ENCODE results near the gene GABPB2. TPM values are rescaled to one million over a fixed set of nuclear protein-coding genes. Genes with fewer than 3 reads are reported as not detected.

GABPB2 gene
- total and polyA plus RNA-seq, 4 donors, result 0.94 to 13.3 (median 4.4) TPM

- WGBS, result 12% methylated on average over 7 of the region's 7 CpGs
- Histone ChIP-seq H3K4me1 (ENCODE audit: control insufficient read depth in 4 of 4, insufficient read depth in 4 of 4, low read length in 3 of 4) (peaks cover 0 to 25% (median 16%) of the 10 kb centered on the region in 4 donors), H3K36me3 (ENCODE audit: control insufficient read depth in 4 of 4, insufficient read depth in 3 of 4, low read depth in 1 of 4, low read length in 3 of 4) (peaks cover 0 to 2% (median 0%) of the 10 kb centered on the region in 4 donors), H3K9ac (ENCODE audit: low read depth in 1 of 2, low read length in 2 of 2) (peak overlapping the region in 1 of 2 donors; percentile 12), H3K27me3 (ENCODE audit: control insufficient read depth in 4 of 4, insufficient read depth in 4 of 4, low read length in 3 of 4) (no peaks in the 10 kb centered on the region), H3K4me3 (ENCODE audit: low read depth in 1 of 3, low read length in 3 of 3) (peak overlapping the region; percentile 64 to 68 (median 65)), H3K27ac (ENCODE audit: low read depth in 1 of 2, low read length in 2 of 2) (peak overlapping the region; percentile 40 to 75), H3K9me3 (ENCODE audit: control insufficient read depth in 4 of 4, low read length in 3 of 4) (no peaks in the 10 kb centered on the region)
- TF ChIP-seq HNF4G (IDR thresholded peaks at IDR 0.05), result no peak
- TF ChIP-seq TAF1 (conservative IDR thresholded peaks at IDR 0.05), result no peak
- no peak for TF ChIP-seq FOXA2 (IDR thresholded peaks at IDR 0.05)
- no peak for TF ChIP-seq REST (IDR thresholded peaks at IDR 0.05)
- no peak for DNase-seq (ENCODE audit: low spot score)
Measured at GRCh38 chr1:151147132-151147503, 76.6 kb downstream of the GABPB2 start.

- H3K4me1 ChIP-seq (ENCODE audit: control insufficient read depth in 4 of 4, insufficient read depth in 4 of 4, low read length in 3 of 4), result peaks cover 0 to 25% (median 16%) of the 10 kb centered on the region in 4 donors
- peak overlapping the region in 1 of 2 donors; percentile 12 for H3K9ac ChIP-seq (ENCODE audit: low read depth in 1 of 2, low read length in 2 of 2)
- peak overlapping the region in 1 of 3 donors; percentile 65 for H3K4me3 ChIP-seq (ENCODE audit: low read depth in 1 of 3, low read length in 3 of 3)
- TF ChIP-seq HNF4A (conservative IDR thresholded peaks at IDR 0.05) (peak; percentile 75 to 89), ZBTB33 (IDR thresholded peaks at IDR 0.05) (no peak), FOXA2 (IDR thresholded peaks at IDR 0.05) (peak; percentile 8), FOXA1 (IDR thresholded peaks at IDR 0.05) (no peak), JUND (IDR thresholded peaks at IDR 0.05) (peak in 1 of 2 donors; percentile 39), HNF4G (IDR thresholded peaks at IDR 0.05) (peak; percentile 81), SP1 (IDR thresholded peaks at IDR 0.05) (peak; percentile 86)
- no peaks in the 10 kb centered on the region for H3K27me3 ChIP-seq (ENCODE audit: control insufficient read depth in 4 of 4, insufficient read depth in 4 of 4, low read length in 3 of 4)
- DNase-seq (ENCODE audit: low spot score), result no peak
- WGBS, result 50% methylated on average over 2 of the region's 2 CpGs
- peaks cover 0 to 2% (median 0%) of the 10 kb centered on the region in 4 donors for H3K36me3 ChIP-seq (ENCODE audit: control insufficient read depth in 4 of 4, insufficient read depth in 3 of 4, low read depth in 1 of 4, low read length in 3 of 4)
- peak overlapping the region; percentile 40 to 75 for H3K27ac ChIP-seq (ENCODE audit: low read depth in 1 of 2, low read length in 2 of 2)
- H3K9me3 ChIP-seq (ENCODE audit: control insufficient read depth in 4 of 4, low read length in 3 of 4), result no peaks in the 10 kb centered on the region
Measured at GRCh38 chr1:151147665-151148064, 77.1 kb downstream of the GABPB2 start.

- 57% methylated on average over 4 of the region's 4 CpGs for WGBS
- no peak for TF ChIP-seq EGR1 (IDR thresholded peaks at IDR 0.05; ENCODE audit: low read depth in 2 of 2)
- no peak for TF ChIP-seq MAX (IDR thresholded peaks at IDR 0.05)
- no peak for TF ChIP-seq HNF4A (conservative IDR thresholded peaks at IDR 0.05)
- TF ChIP-seq YY1 (IDR thresholded peaks at IDR 0.05), result no peak
- TF ChIP-seq RXRA (IDR thresholded peaks at IDR 0.05), result no peak
- TF ChIP-seq RAD21 (IDR thresholded peaks at IDR 0.05), result no peak
- Histone ChIP-seq H3K9ac (ENCODE audit: low read depth in 1 of 2, low read length in 2 of 2) (peak within 1 kb of the TSS; percentile 1 to 64), H3K27me3 (ENCODE audit: control insufficient read depth in 4 of 4, insufficient read depth in 4 of 4, low read length in 3 of 4) (no peaks in the 10 kb centered on the region), H3K4me1 (ENCODE audit: control insufficient read depth in 4 of 4, insufficient read depth in 4 of 4, low read length in 3 of 4) (peaks cover 0 to 3% (median 0%) of the 10 kb centered on the region in 4 donors), H3K36me3 (ENCODE audit: control insufficient read depth in 4 of 4, insufficient read depth in 3 of 4, low read depth in 1 of 4, low read length in 3 of 4) (peaks cover 2 to 33% (median 10%) of the 10 kb centered on the region in 4 donors), H3K27ac (ENCODE audit: low read depth in 1 of 2, low read length in 2 of 2) (peak within 1 kb of the TSS; percentile 58 to 74), H3K9me3 (ENCODE audit: control insufficient read depth in 4 of 4, low read length in 3 of 4) (no peaks in the 10 kb centered on the region), H3K4me3 (ENCODE audit: low read depth in 1 of 3, low read length in 3 of 3) (peak within 1 kb of the TSS in 2 of 3 donors; percentile 6 to 24)
- DNase-seq (ENCODE audit: low spot score), result peak; percentile 66
Measured at GRCh38 chr1:151156515-151156819, 85.9 kb downstream of the GABPB2 start, which contains the start of gene TNFAIP8L2. Gene TNFAIP8L2, plus strand, starts transcription at chr1:151156649. Its CDS starts 2,049 bp downstream, at chr1:151158698.

All from liver (tissue), 9 donors.